GM08714 (cell line): ENCODE measurements around the gene WNT6.

Source experiments
- H3K4me3 ChIP-seq: fragments of 200-500 bp; sonication (Bioruptor generic); 2 replicates; pipeline ENCODE4 v1.5.1; 2014; ENCODE audit warnings: mild to moderate bottlenecking, low read length, inconsistent platforms
- ZNF274 ChIP-seq: IDR thresholded peaks from 2 replicates; pipeline ENCODE4 v1.6.1; 2012; ENCODE audit warnings: mild to moderate bottlenecking, low read depth, low read length

The WNT6 gene

DNA sequence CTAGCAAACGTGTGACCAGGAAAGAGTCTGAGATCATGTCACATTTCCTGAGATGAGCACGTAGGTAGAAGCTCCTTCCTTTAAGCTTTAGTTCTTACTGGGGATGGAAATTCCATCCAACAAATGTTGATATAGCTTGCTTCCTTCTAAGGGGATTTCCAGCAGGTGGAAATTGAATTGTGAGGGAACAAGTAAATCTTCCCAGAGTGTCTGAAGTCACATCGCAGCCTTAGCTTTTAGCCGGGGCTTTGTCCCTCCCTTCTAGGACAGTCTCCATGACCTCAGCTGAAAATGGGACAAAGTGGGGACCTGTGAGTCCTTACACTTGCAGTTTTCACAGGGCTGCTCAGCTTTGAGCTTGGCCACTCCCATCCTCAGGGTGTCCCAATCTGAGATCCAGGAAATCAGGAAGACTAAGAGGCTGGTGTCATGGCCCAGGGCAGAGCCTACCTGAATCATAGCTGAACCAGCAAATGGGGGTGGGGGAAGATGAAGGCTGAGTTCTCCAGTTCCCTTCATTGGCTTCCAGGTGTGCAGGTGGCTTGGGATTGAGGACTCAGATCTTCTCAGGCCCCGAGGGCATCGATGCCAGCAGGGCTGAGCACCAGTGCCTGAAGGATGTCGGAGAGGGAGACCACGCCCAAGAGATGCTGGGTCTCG lies 36.3 kb upstream of the WNT6 start:
- no peak overlapping the region for H3K4me3 ChIP-seq
- no peak for TF ChIP-seq ZNF274

DNA sequence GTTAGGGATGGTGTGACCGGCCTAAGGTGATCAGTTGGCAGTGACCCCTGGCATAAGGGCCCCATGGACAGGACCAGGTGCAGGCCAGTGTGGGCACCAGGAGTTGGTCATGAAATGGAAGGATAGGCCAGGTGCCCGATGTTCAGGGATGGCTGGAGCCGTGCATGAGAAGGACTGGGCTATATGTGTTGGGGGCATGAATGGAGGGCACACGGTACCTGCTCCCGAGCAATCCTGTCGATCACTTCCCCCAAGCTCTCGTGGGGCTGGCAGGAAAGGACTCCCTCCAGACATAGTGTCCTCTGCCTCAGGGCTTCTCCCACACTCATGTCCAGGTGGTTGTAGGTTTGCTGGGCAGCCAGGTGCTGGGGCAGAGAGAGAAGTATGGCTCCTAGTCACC lies 35.6 kb upstream of the WNT6 start:
- no peak overlapping the region for H3K4me3 ChIP-seq

GRCh38 chr2:218826791-218827190 lies 32.8 kb upstream of the WNT6 start:
- H3K4me3 ChIP-seq, result no peak overlapping the region
- no peak for TF ChIP-seq ZNF274

More for the DNA sequence above, 35.6 kb upstream of the WNT6 start:
- TF ChIP-seq ZNF274, result no peak

DNA sequence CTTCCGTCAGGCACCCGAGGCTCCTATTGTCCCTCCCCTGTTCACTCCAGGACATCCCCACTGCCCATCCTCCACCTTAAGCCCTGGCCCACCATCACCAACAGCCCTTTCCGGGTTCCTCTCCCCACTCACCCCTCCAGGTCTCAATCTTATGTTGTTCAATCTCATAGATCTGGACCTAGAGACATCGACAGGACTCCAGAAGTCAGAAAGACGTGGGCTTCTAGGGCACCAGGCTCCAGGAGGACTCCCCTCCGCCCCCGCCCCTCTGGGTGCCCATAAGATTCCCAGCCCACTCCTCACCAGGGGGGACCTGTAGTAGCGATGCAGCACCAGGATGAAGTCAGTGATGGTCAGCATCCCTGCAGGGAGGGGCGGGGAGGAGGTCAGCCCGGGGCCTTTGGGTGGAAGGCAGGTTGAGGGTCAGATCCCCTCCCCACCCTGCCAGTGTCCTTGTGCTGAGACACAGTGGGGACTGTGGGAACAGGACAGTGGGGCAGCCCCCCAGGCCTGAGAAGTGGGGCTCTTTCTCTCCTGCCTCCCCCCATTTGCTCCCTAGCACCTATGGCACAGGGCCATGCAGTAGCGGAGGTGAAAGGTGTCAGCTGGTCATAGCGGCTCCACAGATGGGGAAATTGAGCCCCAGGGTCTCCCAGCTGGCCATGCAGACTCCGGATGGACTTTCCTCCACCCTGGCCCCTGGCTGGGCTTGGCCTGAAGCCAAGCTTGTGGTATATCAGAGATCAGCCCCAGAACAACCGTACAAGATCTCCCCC lies 31.7 kb upstream of the WNT6 start:
- TF ChIP-seq ZNF274, result no peak
- H3K4me3 ChIP-seq, result no peak overlapping the region

DNA sequence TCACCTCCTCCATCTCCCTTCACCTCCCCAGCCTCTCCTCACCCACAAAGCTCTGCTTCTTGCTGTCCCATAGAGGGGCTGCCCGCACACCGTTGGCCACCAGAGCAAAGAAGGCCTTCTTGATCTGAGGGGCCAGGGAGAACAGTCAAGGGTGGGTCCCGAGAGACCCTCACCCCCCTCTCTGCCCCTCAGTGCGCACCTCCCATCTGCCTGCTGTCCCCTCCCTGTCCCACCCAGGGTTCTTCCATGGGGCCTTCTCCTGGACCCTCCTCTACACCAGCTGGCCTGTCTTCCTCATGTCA lies 31.2 kb upstream of the WNT6 start:
- TF ChIP-seq ZNF274, result no peak
- no peak overlapping the region for H3K4me3 ChIP-seq

DNA sequence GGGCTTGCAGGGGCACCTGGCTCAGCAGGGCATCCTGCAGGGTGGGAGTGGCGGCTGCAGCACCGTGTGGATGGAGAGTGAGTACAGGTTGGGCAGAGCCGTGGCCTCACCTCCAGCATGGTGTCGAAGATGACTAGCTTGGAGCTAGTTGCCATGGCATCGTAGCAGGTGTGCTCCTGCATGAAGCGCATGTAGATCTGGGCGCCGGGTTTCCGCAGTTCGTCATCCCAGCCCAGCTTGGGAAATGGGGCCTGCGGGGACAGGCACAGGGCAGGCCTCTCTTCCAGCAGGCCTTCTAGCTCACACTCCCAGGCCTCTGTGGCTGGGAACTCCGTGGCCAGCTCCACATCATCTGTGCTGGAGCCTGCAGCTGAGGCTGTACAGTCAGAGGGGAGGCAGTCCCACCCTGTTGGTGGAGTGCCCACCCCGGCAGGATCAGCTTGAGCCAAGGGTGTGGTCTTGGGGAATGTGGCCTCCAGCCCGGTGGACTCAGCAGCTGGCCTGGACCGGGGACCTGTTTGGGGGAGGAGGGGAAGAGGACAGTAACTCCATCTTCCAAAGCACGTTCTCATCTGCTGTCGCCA lies 29.6 kb upstream of the WNT6 start:
- TF ChIP-seq ZNF274, result no peak
- no peak overlapping the region for H3K4me3 ChIP-seq

DNA sequence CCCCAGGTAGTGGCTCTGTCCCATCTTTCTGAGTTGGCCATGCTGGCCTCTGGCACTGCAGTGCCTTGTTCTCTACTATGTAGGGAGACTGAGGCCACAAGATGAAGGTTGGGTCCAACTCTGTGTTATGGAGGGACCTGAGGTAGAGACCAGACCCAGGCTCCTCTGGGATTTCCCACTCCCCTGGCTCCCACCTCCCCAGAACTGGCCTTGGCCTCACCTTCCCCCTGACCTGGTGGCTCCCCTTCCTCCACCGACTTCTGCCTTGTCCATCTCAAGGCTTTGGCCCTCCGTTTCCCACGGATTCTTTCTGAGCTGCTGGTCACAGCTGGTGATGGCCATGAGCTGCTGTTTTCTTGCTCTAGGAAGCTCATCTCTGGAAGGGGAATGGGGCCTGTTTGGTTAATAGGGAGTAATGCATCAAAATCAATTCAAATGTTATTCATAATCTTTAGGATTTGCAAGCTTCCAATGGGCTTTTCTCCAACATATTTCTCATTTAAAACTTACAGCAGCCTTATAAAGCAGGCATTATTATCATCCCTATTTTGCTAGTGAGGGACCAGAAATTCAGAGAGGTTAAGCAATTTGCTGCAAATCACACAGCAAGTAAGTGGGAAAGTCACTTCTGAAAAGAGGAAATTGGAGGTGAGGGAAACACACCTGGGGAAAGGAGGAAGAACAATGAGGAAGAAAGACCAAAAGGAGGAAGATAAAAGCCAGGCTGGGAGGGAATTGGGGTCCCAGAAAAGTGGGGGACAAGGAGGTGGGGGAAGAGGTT lies 28.9 kb upstream of the WNT6 start:
- no peak overlapping the region for H3K4me3 ChIP-seq
- no peak for TF ChIP-seq ZNF274

DNA sequence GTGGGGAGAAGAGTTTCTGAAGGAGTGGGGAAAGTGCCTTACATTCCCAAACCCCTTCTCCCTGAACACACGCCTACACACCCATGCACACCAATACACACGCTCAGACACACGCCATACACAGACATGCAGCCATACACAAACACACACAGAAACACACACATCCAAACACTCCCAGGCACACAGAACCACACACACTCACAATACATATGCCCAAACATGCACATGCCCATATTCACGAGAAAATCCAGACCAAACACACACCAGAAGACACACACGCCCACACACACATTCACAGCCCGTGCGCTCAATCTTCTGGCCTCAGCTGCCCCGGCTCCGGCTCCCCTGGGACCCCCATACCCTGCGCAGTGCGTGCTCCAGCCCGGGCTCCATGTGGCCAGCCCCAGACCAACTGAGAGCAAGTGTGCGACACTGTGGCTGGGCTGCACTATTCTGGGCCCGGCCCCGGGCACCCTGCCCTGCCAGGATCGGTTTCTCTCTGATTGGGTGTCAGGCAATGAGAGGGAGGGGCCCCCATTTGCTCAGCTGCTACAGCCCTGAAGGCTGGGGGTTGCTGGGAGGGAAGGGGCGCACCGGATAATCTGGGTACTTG lies 28.1 kb upstream of the WNT6 start, which contains the start of gene PRKAG3:
TSS of gene PRKAG3 (minus strand) at position 426 of the 613 bp plus-strand sequence.
- TF ChIP-seq ZNF274, result no peak
- H3K4me3 ChIP-seq, result no peak within 1 kb of the TSS

GRCh38 chr2:218832081-218832480 lies 27.5 kb upstream of the WNT6 start:
- H3K4me3 ChIP-seq, result no peak overlapping the region
- no peak for TF ChIP-seq ZNF274

DNA sequence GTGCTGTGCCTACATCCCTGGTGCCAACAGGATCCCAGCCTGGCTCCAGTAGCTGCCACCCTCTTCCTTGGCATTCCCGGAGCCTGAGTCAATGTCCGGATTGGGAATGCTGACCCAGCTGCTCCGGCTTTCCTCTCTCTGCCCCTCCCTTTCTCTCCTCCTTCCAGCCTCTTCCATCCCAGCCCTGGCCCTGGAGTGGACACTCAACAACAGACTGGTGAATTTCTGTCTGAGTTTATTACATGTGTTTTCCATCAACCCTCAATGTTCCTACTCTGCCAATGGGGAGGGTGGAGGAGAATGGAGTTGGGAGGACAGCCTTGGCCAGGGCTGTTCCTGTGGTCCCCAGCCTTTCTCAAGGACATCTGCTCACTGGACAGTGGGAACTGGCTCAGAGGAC lies 27.1 kb upstream of the WNT6 start:
- TF ChIP-seq ZNF274, result no peak

GRCh38 chr2:218833023-218833609 lies 26.5 kb upstream of the WNT6 start:
- no peak overlapping the region for H3K4me3 ChIP-seq
- no peak for TF ChIP-seq ZNF274

More for the DNA sequence above, 27.1 kb upstream of the WNT6 start:
- no peak overlapping the region for H3K4me3 ChIP-seq

- no peak for TF ChIP-seq ZNF274
- H3K4me3 ChIP-seq, result no peak overlapping the region
These were observed 24.9 kb upstream of the WNT6 start for GRCh38 chr2:218834685-218835084.

- TF ChIP-seq ZNF274, result no peak
- no peak overlapping the region for H3K4me3 ChIP-seq
These were observed 22.1 kb upstream of the WNT6 start for GRCh38 chr2:218837495-218837894.

GRCh38 chr2:218839430-218839829 lies 20.2 kb upstream of the WNT6 start:
- H3K4me3 ChIP-seq, result no peak overlapping the region
- no peak for TF ChIP-seq ZNF274
